ENCODE data around the gene PRKAR2A.
"Not testable (repeated sequence)": the region's sequence is repeated elsewhere in the genome, so short reads cannot be mapped to it uniquely, and the experiment has no call there.

GRCh38 chr3:48735075-48735767, 112.5 kb downstream of the PRKAR2A start:
- TF ChIP-seq CTCF (IDR thresholded peaks at IDR 0.05; ENCODE audit: extremely low read depth in 1 of 2, insufficient read depth in 1 of 2, low read depth in 1 of 2, low read length in 2 of 2); MYC (IDR thresholded peaks at IDR 0.05; ENCODE audit: low read depth, low read length); JUN (IDR thresholded peaks at IDR 0.05; ENCODE audit: borderline replicate concordance, insufficient read depth, insufficient read length, low read depth); EZH2 (IDR thresholded peaks at IDR 0.05; ENCODE audit: borderline replicate concordance, low read depth, low read length, severe bottlenecking); POLR2AphosphoS5 (IDR thresholded peaks at IDR 0.05; ENCODE audit: insufficient read depth, low read depth, low read length); MAX (IDR thresholded peaks at IDR 0.05; ENCODE audit: insufficient read depth, insufficient read length); POLR2A (IDR thresholded peaks at IDR 0.05; ENCODE audit: low read depth, low read length): not testable (repeated sequence)

Data from endothelial cell of umbilical vein (primary cell).